A673 (cell line): ENCODE results near the gene RASSF10.

Experiments used
- CTCF ChIP-seq: fragments of 300-800, 200-600 bp; sonication (generic); conservative IDR thresholded peaks from 2 replicates; pipeline ENCODE4 v1.5.1; 2017; ENCODE audit warnings: low read depth, mild to moderate bottlenecking, antibody characterized with exemption, low read length, moderate library complexity, mixed read lengths
- EZH2 ChIP-seq: fragments of 200-600 bp; sonication (generic); IDR thresholded peaks from 2 replicates; pipeline ENCODE4 v1.6.1; 2017; ENCODE audit warnings: borderline replicate concordance, low read depth, mild to moderate bottlenecking, mixed read lengths, antibody characterized with exemption, low read length; ENCODE audit not compliant: poor library complexity, severe bottlenecking

DNA sequence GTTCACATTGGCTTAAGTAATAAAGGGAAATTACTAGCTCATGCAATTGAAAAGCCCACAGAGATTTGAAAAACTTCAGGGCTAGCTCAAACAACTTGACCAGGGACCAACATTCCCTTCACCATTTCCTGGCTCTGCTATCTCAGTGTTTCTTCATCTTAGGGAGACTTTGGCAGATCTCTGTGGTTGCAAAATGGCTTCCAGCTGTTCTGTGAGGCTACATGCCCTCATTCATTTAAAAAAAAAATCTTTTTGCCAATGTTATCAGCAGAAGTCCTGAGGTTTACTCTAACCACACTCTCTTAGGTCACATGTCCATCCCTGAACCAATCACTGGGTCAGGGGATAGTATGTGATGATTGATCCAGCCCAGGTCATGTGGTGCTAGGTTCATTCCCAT, 13.9 kb upstream of the RASSF10 start:
- TF ChIP-seq CTCF = no peak
- no peak for TF ChIP-seq EZH2
